Astrocyte of the spinal cord (primary cell): Measurements from ENCODE around the gene NUDT19.

Experiments used
- DNase-seq: peaks from one replicate; pipeline ENCODE4 v3.0.0; 2011; ENCODE audit warnings: low read depth, low spot score
- H3K4me3 ChIP-seq: 2 replicates; pipeline ENCODE4 v1.5.1; 2011; ENCODE audit warnings: low read depth, mild to moderate bottlenecking, low read length, moderate library complexity
- CTCF ChIP-seq: IDR thresholded peaks from 2 replicates; pipeline ENCODE4 v1.5.1; 2012; ENCODE audit warnings: low read depth, mild to moderate bottlenecking, low read length, inconsistent platforms
- in situ Hi-C: cut with HindIII; loops from 2 replicates; pipeline ENCODE4 v1.10.0; 2017; ENCODE audit warnings: low sequenced_read_pairs

The NUDT19 gene

GRCh38 chr19:32748497-32748896 is 56.9 kb downstream of the NUDT19 start:
- in situ Hi-C loops, result no loop called here
- DNase-seq, result no peak
- no peak overlapping the region for H3K4me3 ChIP-seq
- peak; percentile 3 for TF ChIP-seq CTCF

GRCh38 chr19:32748948-32749347 is 57.3 kb downstream of the NUDT19 start:
- no peak for DNase-seq
- H3K4me3 ChIP-seq, result no peak overlapping the region
- TF ChIP-seq CTCF, result no peak
- in situ Hi-C loops, result no loop called here

GRCh38 chr19:32749361-32749760 is 57.7 kb downstream of the NUDT19 start:
- DNase-seq, result no peak
- no peak overlapping the region for H3K4me3 ChIP-seq
- no peak for TF ChIP-seq CTCF
- in situ Hi-C loops, result no loop called here

- TF ChIP-seq CTCF, result no peak
- DNase-seq, result no peak
- in situ Hi-C loops, result no loop called here
- H3K4me3 ChIP-seq, result no peak overlapping the region
Observed at GRCh38 chr19:32750441-32751055, 58.9 kb downstream of the NUDT19 start.

- no peak overlapping the region for H3K4me3 ChIP-seq
- DNase-seq, result no peak
- TF ChIP-seq CTCF, result no peak
- in situ Hi-C loops, result no loop called here
Observed at GRCh38 chr19:32751066-32751465, 59.4 kb downstream of the NUDT19 start.

GRCh38 chr19:32757189-32757588 is 65.6 kb downstream of the NUDT19 start:
- H3K4me3 ChIP-seq, result no peak overlapping the region
- no peak for TF ChIP-seq CTCF
- no peak for DNase-seq
- in situ Hi-C loops, result no loop called here
